GM19043 (cell line): Measurements from ENCODE around the gene LCLAT1.
A peak's percentile ranks its signal among the peaks of the same experiment; 100 is the strongest.

Source experiments
- ATAC-seq: cut with Tn5 transposase; IDR thresholded peaks from one replicate; pipeline ENCODE4 v1.9.1; 2021; ENCODE audit warnings: low read depth; ENCODE audit not compliant: unreplicated experiment

LCLAT1 gene

DNA sequence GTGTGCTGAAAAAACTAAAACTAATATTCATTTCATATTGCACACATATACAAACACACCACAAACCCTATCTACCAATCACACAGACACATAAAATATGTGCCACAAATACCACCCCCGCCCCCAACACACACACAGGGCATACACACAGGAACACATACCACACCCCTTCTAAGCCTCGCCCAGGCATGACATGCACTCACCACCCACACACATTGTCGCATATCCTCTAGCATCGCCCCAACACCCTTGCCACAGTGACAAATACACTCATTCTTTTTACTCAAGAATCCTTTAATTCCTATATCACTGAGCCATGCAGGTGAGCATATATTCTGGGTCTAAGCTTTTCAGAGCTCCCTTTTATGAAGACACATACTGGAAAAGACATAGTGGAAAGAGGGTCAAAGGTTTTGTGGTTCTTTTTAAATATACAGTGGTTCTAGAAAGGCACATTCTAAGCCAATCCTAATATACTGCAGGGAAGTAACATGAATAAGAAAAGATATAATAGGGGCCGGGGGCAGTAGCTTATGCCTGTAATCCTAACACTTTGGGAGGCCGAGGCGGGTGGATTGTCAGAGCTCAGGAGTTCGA, 24.5 kb upstream of the LCLAT1 start:
- ATAC-seq: peak; percentile 51

DNA sequence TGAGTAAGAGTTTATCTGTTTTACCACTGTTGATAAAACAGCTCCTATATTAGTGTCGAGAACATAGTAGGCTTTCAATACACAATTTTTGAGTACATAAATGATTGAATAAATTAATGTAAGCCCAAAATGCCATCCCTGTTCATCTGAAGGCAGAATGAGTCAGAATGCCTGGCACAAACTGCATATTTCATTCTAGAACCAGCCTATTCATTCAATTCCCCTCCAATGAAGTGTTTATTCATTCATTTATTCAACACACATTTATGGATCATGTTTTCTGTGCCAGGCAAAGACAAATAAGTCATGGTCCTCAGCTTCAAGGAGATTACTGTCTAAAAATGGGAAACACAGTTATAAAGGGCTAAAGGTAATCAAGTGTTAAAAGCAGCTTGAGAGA, 22.8 kb upstream of the LCLAT1 start:
- no peak for ATAC-seq

DNA sequence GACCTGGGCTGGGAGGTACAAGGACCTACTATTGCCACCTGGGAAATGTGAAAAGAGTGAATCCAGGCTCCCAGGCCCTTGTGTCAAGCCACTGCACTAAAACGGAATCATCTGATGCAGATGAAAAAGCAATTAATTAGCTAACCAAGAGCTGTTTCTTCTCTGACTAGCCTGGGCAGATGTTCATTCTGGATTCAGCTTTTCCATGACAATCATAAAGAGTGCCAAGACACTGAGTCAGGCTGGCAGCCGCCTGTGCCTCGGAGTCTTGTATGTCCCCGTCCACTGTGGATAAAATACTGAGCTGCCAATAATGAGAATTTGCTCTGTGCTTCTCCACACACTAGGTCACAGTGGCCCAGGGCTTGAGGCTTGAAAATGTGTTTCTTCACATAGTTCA, 21.7 kb upstream of the LCLAT1 start:
- no peak for ATAC-seq

DNA sequence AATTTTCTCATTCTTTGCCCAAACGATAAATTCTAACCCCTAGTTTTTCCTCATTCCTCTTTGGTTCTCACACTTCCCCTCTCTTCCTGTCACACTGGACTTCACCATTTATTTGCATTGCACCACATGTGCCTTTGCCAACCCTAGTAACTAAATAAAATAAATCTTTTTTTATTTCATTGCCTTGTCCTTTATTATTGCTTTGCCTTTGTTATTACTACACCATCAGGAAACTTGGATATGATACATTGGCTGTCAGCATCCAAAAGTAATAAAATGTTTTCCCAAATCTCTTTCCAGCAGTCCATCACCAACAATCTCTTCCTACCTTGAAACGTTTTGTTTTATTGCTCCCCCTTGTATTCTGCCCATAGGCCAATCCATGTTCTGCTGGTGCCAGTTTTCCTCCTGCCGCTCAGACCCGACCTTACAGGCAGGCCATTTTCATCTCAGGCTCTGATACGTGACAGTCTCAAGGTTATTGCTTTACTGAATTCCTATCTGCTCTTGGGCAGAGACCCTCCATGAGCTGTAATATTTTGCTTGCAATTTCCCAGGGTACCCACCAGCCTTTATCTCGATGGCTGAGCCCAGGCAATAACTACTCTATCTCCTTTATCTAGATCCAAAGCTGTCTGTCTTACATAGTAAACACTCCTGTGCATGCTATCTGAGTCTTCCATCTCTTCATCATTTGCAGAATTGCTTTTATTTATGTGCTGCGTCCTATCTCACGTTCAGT, 19.3 kb upstream of the LCLAT1 start:
- no peak for ATAC-seq

DNA sequence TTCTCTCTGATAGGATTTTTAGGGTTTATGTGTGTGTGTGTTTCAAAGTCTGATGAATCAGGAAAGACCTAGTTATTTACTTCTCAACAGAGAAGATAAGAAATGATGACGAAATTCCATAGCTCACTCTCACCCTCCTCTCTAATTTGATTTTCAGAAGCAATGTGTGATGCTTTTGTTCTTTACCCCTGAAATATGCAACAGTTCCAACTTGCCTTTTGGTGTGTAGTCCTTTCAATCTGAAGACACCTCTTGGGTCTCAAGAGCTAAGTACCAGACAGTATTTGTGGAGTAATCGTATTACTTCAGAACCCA, 18.7 kb upstream of the LCLAT1 start:
- ATAC-seq: no peak

DNA sequence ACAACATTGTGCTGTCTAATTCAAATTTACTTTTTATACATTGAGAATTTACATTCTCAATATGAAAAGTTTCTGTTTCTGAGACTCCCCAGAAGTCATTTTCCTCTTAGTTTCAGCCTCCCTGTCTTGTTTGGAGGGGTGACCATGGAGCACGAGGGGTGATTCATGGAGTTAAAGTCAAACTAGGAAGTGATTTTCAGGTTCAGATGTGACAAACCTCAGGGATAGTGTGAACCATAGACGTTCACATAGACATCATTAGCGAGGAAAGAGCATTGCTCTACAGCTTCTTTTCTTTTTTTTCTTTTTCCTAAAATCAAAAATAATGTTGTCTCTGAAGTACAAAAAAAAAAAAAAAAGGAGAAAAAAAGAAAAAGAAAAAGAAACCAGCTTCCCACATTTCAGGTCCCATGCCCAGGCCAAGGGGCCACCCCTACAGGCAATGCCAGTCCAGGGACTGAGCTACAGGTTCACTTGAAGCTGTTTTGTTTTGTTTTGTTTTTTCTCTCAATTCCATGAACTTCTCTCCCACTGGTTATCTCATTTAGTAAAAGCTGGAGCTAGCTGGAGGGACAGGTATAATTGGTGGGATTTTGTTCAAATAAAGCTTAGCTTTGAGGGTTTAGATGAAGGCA, 18.1 kb upstream of the LCLAT1 start:
- no peak for ATAC-seq

DNA sequence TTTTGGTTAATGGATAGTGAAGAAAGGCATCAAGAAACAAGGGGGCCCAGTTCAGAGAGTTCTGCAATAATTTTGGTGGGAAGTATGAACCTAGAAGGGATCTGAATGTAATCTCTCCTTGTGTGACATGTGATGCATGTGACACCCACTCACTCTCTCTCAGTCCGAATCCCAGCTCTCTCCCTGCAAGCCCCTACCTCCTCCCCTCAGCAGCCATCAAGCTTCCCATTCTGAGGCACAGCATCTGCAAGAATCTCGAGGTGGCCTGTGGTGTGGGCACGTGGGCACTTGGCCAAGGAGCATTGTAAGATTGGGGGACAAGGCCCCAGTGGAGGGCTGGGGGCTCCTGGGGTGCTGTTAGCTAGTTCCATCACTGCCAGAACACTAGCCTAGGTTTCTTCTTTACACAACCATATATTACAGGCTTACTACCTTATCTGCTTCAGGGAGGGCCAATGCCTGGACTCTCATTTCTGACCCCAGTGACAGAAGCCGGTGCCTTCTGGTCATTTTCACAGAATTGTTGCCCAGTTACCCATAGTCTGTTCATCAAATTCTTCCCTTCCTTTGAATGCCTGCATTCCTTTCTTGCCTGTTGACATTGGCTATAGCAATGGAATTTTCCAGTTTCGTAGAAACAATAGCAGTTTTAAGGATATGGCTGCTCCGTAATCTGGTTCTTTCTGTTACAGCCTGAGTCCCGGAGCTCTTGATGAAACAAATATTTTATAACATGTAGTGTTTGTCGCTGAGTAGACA, 13.3 kb upstream of the LCLAT1 start:
- ATAC-seq: no peak

DNA sequence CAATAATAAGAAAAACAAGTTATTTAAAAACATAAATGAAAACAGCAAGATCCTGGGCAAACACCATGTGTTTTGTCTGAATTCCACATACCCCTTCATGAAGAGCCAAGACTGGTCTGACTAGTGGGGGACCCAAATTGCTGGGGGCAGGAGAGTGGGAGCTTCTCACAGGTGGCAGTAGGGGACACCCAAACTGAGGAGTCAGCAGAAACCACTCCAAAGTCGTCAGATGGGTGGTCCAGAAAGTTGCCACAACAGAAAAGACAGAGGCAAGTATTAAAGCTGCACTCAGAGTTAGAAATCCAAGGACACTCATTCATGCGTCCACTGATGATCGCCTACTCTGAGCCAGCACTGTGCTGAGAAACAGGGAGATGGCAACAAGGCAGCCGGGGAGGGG, 12.3 kb upstream of the LCLAT1 start:
- no peak for ATAC-seq

DNA sequence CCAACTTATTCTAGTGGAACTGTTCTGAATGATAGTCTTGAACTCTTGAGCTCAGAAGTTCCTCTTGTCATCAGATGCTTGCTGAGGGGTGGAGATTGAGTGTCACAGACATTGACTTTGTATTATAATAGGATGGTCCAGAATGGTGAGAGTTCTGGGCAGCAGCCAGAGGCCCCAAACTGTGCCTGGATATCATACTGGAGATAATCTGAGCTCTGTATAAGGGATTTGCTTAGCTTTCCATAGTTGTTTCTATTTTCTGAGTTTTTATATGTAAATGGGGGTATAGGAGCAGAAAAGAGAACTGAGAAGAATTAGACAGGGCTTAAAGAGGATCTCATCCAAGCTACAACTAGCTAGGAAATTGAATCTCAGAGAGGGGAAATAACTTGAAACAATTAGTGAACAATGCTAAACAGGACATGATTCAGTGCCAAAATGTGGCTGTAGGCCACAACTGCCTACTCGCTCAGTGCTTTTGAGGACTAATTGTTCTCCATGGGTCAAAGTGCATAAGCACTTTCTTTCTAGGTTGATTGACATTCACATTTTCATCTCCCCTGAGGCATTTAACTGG, 10.1 kb upstream of the LCLAT1 start:
- no peak for ATAC-seq

DNA sequence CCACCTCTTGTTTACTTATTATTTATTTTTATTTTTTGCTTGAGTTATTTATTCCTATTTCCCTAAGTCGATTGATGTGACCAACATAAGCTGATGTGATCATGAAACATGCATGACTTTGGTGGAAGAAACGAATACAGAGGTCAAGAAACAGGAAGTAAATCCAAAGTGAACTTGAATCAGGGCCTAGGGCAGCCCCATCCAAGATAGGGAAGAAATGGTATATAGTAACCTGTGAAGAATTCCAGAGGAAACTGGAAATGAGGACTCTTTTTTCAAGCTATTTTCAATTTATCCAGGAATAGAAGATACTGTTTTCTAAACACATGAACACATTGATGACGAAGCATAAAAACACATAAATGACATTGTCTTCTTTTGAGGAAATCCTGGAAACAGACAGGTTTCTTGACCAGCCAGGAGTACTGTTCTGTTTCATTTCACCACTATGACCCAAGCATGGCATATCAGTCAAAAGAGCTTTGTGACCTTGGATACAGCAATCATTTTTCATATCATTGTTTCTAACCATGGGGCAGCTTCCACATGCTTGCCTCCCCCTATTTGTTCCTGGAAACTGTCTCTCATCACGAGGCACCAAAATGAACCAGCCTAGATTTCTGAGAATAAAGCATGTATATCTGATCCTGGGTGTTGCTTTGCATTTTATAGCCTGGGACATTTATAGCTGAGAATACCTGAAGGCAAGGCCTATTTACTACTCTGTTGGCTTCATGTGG, 9.1 kb upstream of the LCLAT1 start:
- no peak for ATAC-seq

DNA sequence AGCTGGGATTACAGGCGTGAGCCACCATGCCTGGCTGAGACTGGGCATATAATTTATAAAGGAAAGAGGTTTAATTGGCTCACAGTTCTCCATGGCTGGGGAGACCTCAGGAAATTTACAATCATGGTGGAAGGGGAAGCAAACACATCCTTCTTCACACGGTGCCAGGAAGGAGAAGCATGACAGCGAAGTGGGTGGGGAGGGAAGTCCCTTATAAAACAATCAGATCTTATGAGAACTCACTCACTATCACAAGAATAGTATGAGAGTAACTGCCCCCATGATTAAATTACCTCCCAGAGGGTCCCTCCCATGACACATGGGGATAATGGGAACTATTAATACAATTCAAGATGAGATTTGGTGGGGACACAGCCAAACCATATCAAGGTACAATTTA, 7.8 kb upstream of the LCLAT1 start:
- ATAC-seq: no peak

DNA sequence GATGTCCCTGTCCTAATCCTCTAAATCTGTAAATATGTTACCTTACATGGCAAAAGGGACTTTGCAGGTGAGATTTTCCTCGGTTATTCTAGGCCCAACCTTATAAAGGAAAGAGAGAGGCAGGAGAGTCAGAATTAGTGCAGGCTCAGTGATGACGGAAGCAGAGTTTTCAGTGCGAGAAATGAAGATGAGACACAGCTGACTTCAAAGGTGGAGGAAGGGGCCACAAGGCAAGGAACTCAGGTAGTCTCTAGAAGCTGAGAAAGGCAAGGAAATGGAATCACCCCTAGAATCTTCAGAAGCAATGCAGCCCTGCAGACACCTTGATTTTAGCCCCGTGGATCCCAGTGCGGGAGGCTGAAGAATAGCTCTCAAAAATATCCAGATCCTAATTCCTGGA, 7.2 kb upstream of the LCLAT1 start:
- ATAC-seq: no peak

DNA sequence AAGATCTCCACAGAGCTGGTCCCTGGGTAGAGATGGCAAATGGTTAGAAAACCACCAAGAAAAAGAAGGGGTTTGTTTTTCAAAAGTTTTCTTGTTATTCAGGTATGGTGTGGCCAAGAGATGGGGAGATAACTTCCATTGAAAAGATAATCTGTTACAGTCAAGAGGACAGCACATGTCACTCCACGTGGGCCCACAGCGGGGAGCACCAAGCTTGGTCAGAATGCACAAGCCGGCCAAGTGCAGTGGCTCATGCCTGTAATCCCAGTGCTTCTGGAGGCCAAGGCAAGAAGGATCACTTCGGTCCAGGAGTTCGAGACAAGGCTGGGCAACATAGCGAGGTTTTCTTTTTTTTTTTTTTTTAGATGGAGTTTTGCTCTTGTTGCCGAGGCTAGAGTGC, 6.0 kb upstream of the LCLAT1 start:
- no peak for ATAC-seq

DNA sequence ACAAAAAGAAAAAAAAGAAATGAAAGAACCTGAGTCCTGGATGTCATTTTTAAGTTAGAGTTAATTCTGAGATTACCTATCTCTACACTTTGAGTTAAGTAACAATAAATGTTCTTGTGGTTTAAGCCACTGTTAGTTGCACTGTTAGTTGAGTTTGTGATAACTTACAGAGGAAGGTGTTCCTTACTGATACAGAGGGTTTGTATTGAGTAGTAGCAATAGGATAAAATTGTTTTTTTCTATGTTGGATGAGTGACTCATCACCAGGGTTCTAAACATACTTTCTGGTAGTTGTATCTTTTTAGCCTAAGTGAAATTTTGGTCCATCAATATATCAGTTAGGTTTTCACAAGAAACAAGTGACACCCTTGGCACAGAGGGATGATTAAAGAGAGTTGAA, 4.0 kb upstream of the LCLAT1 start:
- no peak for ATAC-seq

DNA sequence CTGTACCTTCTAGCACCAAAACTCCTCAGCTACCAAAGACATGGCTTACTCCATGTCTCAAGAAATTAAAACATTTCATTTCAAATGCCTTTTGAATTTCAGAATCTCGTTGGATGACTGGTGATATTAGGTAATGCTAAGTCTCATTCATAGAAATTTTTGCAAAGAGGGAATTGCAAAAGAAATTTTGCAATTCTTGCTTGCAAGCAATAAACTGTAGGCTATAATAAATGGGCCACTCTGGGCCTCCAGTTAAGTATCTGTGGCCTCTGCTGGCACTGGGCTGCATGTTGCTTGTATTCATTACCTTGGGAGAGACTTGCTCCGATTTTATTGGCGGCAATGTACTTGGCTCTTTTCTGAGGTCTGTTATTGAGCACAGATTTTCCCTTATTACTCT, 2.8 kb upstream of the LCLAT1 start:
- ATAC-seq: no peak

DNA sequence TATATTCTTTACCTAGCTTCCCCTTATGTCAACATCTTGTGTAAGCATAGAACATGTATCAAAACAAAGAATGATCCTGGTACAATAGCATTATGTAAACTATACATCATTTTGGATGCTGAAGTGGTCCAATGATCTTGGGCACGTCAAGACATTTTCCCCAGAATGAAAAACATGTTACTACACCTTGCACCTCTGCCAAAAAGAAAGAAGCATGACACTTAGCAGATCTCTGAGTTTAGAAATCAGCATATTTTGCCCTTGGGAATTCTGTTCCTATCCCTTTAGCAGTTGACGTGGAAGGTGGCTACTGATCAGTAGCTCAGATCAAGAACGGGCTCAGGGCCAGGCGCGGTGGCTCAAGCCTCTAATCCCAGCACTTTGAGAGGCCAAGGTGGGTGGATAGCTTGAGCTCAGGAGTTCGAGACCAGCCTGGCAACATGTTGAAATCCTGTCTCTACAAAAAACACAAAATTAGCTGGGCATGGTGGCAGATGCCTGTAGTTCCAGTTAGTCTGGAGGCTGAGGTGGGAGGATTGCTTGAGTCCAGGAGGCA, 1.7 kb upstream of the LCLAT1 start:
- ATAC-seq: no peak

DNA sequence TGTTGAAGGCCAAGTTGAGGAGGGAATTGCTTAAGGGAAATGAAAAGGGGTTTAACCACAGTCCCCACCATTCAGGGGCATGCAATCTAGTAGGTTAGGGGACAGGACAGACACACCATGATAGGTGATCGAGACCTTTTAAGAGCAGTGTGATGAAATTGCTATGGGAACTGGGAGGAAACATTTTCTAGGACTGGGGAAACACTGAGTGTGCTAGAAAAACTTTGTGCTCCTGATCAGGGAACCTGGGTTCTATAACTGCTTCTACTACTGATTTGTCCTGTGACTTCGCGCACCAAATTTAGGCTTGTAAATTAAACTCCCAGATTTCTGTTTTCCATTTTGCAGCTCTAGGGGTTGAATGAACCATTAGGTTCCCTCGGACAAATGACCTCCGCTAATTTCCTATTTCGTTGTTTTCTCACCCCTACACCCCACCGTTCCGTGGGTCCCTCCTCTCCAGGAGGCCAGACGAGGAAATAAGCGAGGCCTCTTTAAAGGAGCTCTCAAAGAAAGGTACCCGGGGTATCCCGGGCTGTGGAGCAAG, 371 bp upstream of the LCLAT1 start:
- peak; percentile 12 for ATAC-seq

DNA sequence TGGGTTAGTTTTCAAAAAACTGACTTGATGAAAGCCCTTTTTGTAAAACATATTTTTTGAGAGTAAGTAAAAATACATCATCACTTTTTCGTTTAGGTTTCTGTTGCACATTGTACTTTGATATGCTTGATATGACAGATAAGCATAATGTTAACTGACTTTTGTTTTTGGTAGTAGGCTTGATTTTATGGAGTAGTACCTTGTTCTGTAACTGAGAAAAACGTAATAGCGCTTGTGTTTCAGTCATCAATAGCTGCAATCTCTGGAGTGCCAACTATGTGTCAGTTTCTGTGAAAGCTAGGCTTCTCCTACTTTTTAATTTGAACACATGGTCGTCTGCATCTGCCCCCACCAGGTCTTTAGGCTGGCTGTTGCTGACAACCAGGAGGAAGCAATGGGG, 1.3 kb downstream of the LCLAT1 start:
- no peak for ATAC-seq

DNA sequence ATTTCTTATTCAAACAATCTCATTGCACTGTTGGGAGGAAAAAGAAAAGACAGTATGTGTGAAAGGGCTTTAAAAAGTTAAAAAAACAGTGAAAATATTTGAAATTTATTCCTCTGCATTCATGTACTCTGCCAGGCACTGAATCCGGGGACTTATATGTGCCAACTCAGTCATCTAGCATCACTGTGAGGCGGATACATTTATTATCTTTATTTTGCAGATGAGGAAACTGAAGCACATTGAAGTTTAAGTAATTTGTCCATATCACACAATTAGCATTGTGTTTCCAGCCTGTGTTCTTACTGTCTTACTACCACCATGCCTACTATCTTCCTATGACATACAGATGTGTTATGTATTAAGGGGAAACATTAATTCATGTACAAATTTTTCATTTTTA, 1.8 kb downstream of the LCLAT1 start:
- ATAC-seq: no peak

DNA sequence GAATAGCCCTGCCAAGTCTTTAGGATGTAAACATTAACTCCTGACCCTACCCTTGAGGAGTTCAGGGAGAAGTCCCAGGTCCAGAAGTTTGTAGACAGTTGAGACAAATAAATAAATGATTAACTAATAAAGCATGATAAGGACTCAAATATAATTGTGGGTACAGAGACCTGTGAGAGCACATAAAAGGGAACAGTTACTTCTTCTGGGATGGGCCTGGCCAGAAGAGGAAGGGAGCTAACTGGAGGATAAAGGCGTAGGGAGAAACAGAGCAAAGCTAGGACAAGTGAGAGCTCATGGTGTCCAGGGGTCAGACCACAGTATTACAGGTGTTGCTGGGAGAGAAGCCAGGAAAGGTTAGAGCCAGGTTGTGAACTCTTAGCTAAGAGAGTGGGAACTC, 3.0 kb downstream of the LCLAT1 start:
- ATAC-seq: no peak
